IMR-90 (cell line): Measurements from ENCODE around the gene TIMM29. TPM values are rescaled to one million over a fixed set of nuclear protein-coding genes. Genes with fewer than 3 reads are reported as not detected.
A peak's percentile ranks its signal among the peaks of the same experiment; 100 is the strongest.

Source experiments
- ATAC-seq: fragments of 200-7000 bp; cut with Tn5 transposase; 2 replicates; pipeline ENCODE4 v1.9.1; 2020; ENCODE audit warnings: low read depth, mild to moderate bottlenecking, moderate library complexity
- BruUV-seq: library from RNA; stranded (reverse); fragments of 400-500 nt; replicated peaks from 2 replicates; lab custom pipeline; 2021; lab: Mats Ljungman, UMichigan
- CTCF ChIA-PET: fragments of 300-600 bp; formaldehyde crosslinking; extraction: SDS; loops from one replicate; lab custom pipeline; 2021; ENCODE audit warnings: antibody characterized with exemption; lab: Yijun Ruan, JAX
- POLR2A ChIA-PET: fragments of 300-600 bp; sonication (Branson Sonifier 250); formaldehyde crosslinking; loops from one replicate; lab custom pipeline; 2022; ENCODE audit warnings: antibody characterized with exemption; ENCODE audit not compliant: unreplicated experiment; lab: Charles Lee
- DNase-seq: peaks from one replicate; pipeline ENCODE4 v3.0.0; 2013
- H2AFZ ChIP-seq: replicated peaks from 2 replicates; pipeline ENCODE3; 2013; ENCODE audit warnings: low read length, mild to moderate bottlenecking; ENCODE audit not compliant: poor library complexity
- H2AK5ac ChIP-seq: 2 replicates; pipeline ENCODE4 v1.6.1; 2013; ENCODE audit warnings: low read depth, low read length, inconsistent platforms
- H2AK9ac ChIP-seq: replicated peaks from 2 replicates; pipeline ENCODE3; 2013; ENCODE audit warnings: mild to moderate bottlenecking, low read depth, low read length, moderate library complexity; ENCODE audit not compliant: poor library complexity
- H2BK120ac ChIP-seq: 2 replicates; pipeline ENCODE4 v1.6.1; 2013; ENCODE audit warnings: low read depth, low read length, inconsistent platforms
- H2BK15ac ChIP-seq: 3 replicates; pipeline ENCODE4 v1.6.1; 2013; ENCODE audit warnings: low read depth, low read length, inconsistent platforms
- H2BK20ac ChIP-seq: 2 replicates; pipeline ENCODE4 v1.6.1; 2013; ENCODE audit warnings: low read depth, mild to moderate bottlenecking, inconsistent platforms, low read length, moderate library complexity
- H2BK5ac ChIP-seq: 2 replicates; pipeline ENCODE4 v1.6.1; 2013; ENCODE audit warnings: mild to moderate bottlenecking, low read depth, low read length, inconsistent platforms; ENCODE audit not compliant: poor library complexity, severe bottlenecking
- H3K14ac ChIP-seq: replicated peaks from 2 replicates; pipeline ENCODE4 v1.6.1; 2013; ENCODE audit warnings: low read depth, low read length, inconsistent platforms
- H3K18ac ChIP-seq: 2 replicates; pipeline ENCODE4 v1.6.1; 2013; ENCODE audit warnings: low read depth, low read length, control low read depth
- H3K23ac ChIP-seq: 2 replicates; pipeline ENCODE4 v1.6.1; 2013; ENCODE audit warnings: low read depth, low read length, inconsistent platforms
- H3K27ac ChIP-seq: 2 replicates; pipeline ENCODE4 v1.5.1; 2013; ENCODE audit warnings: mild to moderate bottlenecking, control low read depth, low read length; ENCODE audit not compliant: insufficient read depth
- H3K27me3 ChIP-seq: 2 replicates; pipeline ENCODE4 v1.6.1; 2013; ENCODE audit warnings: low read length; ENCODE audit not compliant: control insufficient read depth, insufficient read depth
- H3K36me3 ChIP-seq: 2 replicates; pipeline ENCODE4 v1.6.1; 2013; ENCODE audit warnings: low read length, mixed read lengths; ENCODE audit not compliant: control insufficient read depth, insufficient read depth
- H3K4ac ChIP-seq: 2 replicates; pipeline ENCODE4 v1.6.1; 2013; ENCODE audit warnings: low read depth, low read length, inconsistent platforms
- H3K4me1 ChIP-seq: 2 replicates; pipeline ENCODE4 v1.6.1; 2013; ENCODE audit warnings: low read length, mixed read lengths; ENCODE audit not compliant: control insufficient read depth, insufficient read depth
- H3K4me2 ChIP-seq: 2 replicates; pipeline ENCODE4 v1.6.1; 2013; ENCODE audit warnings: low read depth, mild to moderate bottlenecking, control low read depth, low read length, moderate library complexity
- H3K4me3 ChIP-seq: 2 replicates; pipeline ENCODE4 v1.5.1; 2013; ENCODE audit warnings: low read depth, mild to moderate bottlenecking, control low read depth, low read length, moderate library complexity; ENCODE audit not compliant: insufficient read depth
- H3K56ac ChIP-seq: 2 replicates; pipeline ENCODE4 v1.6.1; 2013; ENCODE audit warnings: low read length, inconsistent platforms; ENCODE audit not compliant: insufficient read depth; ENCODE audit errors: extremely low read depth
- H3K79me1 ChIP-seq, 2 experiments: 2 replicates each; pipeline ENCODE4 v1.6.1; 2013; ENCODE audit warnings: low read length in 2 of 2, inconsistent platforms in 1 of 2, low read depth in 1 of 2
- H3K9ac ChIP-seq: 2 replicates; pipeline ENCODE4 v1.6.1; 2013; ENCODE audit warnings: low read depth, low read length, control low read depth
- H3K9me1 ChIP-seq: 2 replicates; pipeline ENCODE4 v1.6.1; 2013; ENCODE audit warnings: low read length, inconsistent platforms; ENCODE audit not compliant: insufficient read depth
- H3K9me3 ChIP-seq: 2 replicates; pipeline ENCODE4 v1.6.1; 2013; ENCODE audit warnings: low read length; ENCODE audit not compliant: control insufficient read depth, insufficient read depth
- H4K20me1 ChIP-seq: 2 replicates; pipeline ENCODE4 v1.6.1; 2013; ENCODE audit warnings: low read length, inconsistent platforms; ENCODE audit not compliant: insufficient read depth
- H4K5ac ChIP-seq: 2 replicates; pipeline ENCODE4 v1.6.1; 2013; ENCODE audit warnings: mild to moderate bottlenecking, low read depth, low read length, control low read depth
- H4K8ac ChIP-seq, 2 experiments: 2 replicates each; pipeline ENCODE4 v1.6.1; 2013; ENCODE audit warnings: low read depth in 2 of 2, low read length in 2 of 2, control low read depth in 1 of 2, inconsistent platforms in 1 of 2
- H4K91ac ChIP-seq: 2 replicates; pipeline ENCODE4 v1.6.1; 2013; ENCODE audit warnings: low read depth, low read length, inconsistent platforms; ENCODE audit not compliant: insufficient read depth
- CEBPB ChIP-seq: IDR thresholded peaks from 2 replicates; pipeline ENCODE4 v1.6.1; 2012; ENCODE audit warnings: low read depth, low read length, improper control_type of control experiment
- CHD1 ChIP-seq: IDR thresholded peaks from 2 replicates; pipeline ENCODE4 v1.6.1; 2012; ENCODE audit warnings: low read depth, low read length, improper control_type of control experiment
- FOS ChIP-seq: fragments of 150-350 bp; IDR thresholded peaks from 2 replicates; pipeline ENCODE4 v1.6.1; 2016; ENCODE audit warnings: low read depth, low read length
- SMC3 ChIP-seq: fragments of 150-350 bp; IDR thresholded peaks from 2 replicates; pipeline ENCODE4 v1.6.1; 2016; ENCODE audit warnings: low read depth, mild to moderate bottlenecking, antibody characterized with exemption, low read length, moderate library complexity
- USF2 ChIP-seq: fragments of 150-350 bp; IDR thresholded peaks from 2 replicates; pipeline ENCODE4 v1.6.1; 2017; ENCODE audit warnings: mild to moderate bottlenecking, antibody characterized with exemption, low read length, low read depth
- WGBS, 2 experiments: methylation state at CpG; one replicate each; pipeline versions ENCODE4 v1.1.5 to v1.1.7; 2013; ENCODE audit warnings: missing lambda C conversion rate in 2 of 2; ENCODE audit not compliant: insufficient read length in 1 of 2; ENCODE audit errors: extremely low coverage in 2 of 2; 5-methylcytosine and 5-hydroxymethylcytosine counted together
- dilution Hi-C: fragments of 300-500 bp; cut with HindIII; formaldehyde crosslinking; loops from one replicate; pipeline ENCODE4 v1.14.3; 2018; ENCODE audit warnings: low sequenced_read_pairs; ENCODE audit not compliant: unreplicated experiment
- in situ Hi-C: fragments of 300-500 bp; cut with MboI; formaldehyde crosslinking; loops from 3 replicates; pipeline ENCODE4 v1.14.3; 2019; ENCODE audit warnings: low sequenced_read_pairs, inconsistent platforms, mixed read lengths
- intact Hi-C: fragments of 100-400 bp; cut with micrococcal nuclease; formaldehyde crosslinking; loops from 2 replicates; pipeline ENCODE4 v1.10.0; 2022
- polyA plus RNA-seq, 3 experiments: library from polyadenylated mRNA; depleted of rRNA; stranded (reverse); fragments of >200 nt; gene quantifications; 2 replicates each; pipeline ENCODE4 v1.2.3, GENCODE V29; 2012; ENCODE audit warnings: low replicate concordance in 1 of 3
- total RNA-seq: library from RNA; depleted of rRNA; stranded (reverse); fragments of >200 nt; gene quantifications from 2 replicates; pipeline ENCODE4 v1.2.3, GENCODE V29; 2012

Gene TIMM29
- total and polyA plus RNA-seq, 2 of the 4 experiments (the other 2 are of a cell fraction) = 9.3 to 13.4 TPM

- H3K4me3 ChIP-seq = peak overlapping the region; percentile 86
- intact Hi-C loops = loop anchor here (5.0 kb wide), 1 partner anchor 57 kb away; the partner anchor contains the start of gene CARM1
- H2AFZ ChIP-seq = peak overlapping the region; percentile 96
- POLR2A ChIA-PET = no interaction called here
- ATAC-seq = no peak
- DNase-seq = no peak
- TF ChIP-seq CEBPB = no peak
- TF ChIP-seq SMC3 = no peak
- no peak for TF ChIP-seq CHD1
- TF ChIP-seq FOS = no peak
- TF ChIP-seq USF2 = no peak
- H3K23ac ChIP-seq = 0 out of 2 replicates have a peak overlapping the region, but pooled peaks have one; percentile 51
- peak overlapping the region; percentile 47; the same call in 1 of the 2 replicates for H3K27ac ChIP-seq
- WGBS, 2 experiments = 4% methylated on average over 20 of the region's 27 CpGs; no CpG with 5 or more reads in 1 of the 2 experiments
- H3K56ac ChIP-seq = no peak overlapping the region
- dilution Hi-C loops = no loop called here
- H2BK15ac ChIP-seq = no peak overlapping the region
- H4K20me1 ChIP-seq = peaks cover 6% of the 10 kb centered on the region
- peaks cover 9% of the 10 kb centered on the region for H3K9me1 ChIP-seq
- no peak overlapping the region for H4K91ac ChIP-seq
- peaks cover 15 to 49% of the 10 kb centered on the region in 2 experiments for H3K79me1 ChIP-seq
- peak overlapping the region in 1 of 2 experiments; percentile 68; a peak in 1 of 4 replicates for H4K8ac ChIP-seq
- 0 out of 2 replicates have a peak overlapping the region, but pooled peaks have one; percentile 13 for H3K14ac ChIP-seq
- peak overlapping the region; percentile 75 for H3K9ac ChIP-seq
- in situ Hi-C loops = no loop called here
- no peaks in the 10 kb centered on the region for H3K9me3 ChIP-seq
- H2BK5ac ChIP-seq = no peak overlapping the region
- CTCF ChIA-PET = no interaction called here
- BruUV-seq = no TSS peak
- H2BK20ac ChIP-seq = no peak overlapping the region
- 0 out of 2 replicates have a peak overlapping the region, but pooled peaks have one; percentile 39 for H3K4ac ChIP-seq
- H4K5ac ChIP-seq = no peak overlapping the region; the same call in 1 of the 2 replicates
- no peaks in the 10 kb centered on the region for H3K27me3 ChIP-seq
- H3K4me1 ChIP-seq = peaks cover 12% of the 10 kb centered on the region
- no peak overlapping the region for H3K18ac ChIP-seq
- peak overlapping the region; percentile 35 for H2AK5ac ChIP-seq
- H3K36me3 ChIP-seq = peaks cover 18% of the 10 kb centered on the region
- H3K4me2 ChIP-seq = peak overlapping the region; percentile 94
- peak overlapping the region; percentile 73 for H2AK9ac ChIP-seq
- H2BK120ac ChIP-seq = no peak overlapping the region
Measured at GRCh38 chr19:10929402-10929794, 787 bp downstream of the TIMM29 start.
